HepG2 (cell line): ENCODE results near the gene TMEM222. TPM values are rescaled to one million over a fixed set of nuclear protein-coding genes. Genes with fewer than 3 reads are reported as not detected.

Source experiments
- BCL6 ChIP-seq: IDR thresholded peaks from 2 replicates; pipeline ENCODE4 v1.6.1; 2016; ENCODE audit warnings: missing genetic modification reagents, missing compliant biosample characterization
- CCAR2 ChIP-seq: fragments of 200-400 bp; formaldehyde crosslinking; optimal IDR thresholded peaks from 2 replicates; pipeline ENCODE3; 2018; ENCODE audit warnings: low read depth, mild to moderate bottlenecking, low read length, moderate library complexity
- CREBL2 ChIP-seq: sonication (generic); formaldehyde crosslinking; IDR thresholded peaks from 2 replicates; pipeline ENCODE4 v1.8.1; 2023; ENCODE audit warnings: missing genetic modification reagents, mild to moderate bottlenecking, borderline replicate concordance
- E2F1 ChIP-seq: sonication (generic); formaldehyde crosslinking; IDR thresholded peaks from 2 replicates; pipeline ENCODE4 v1.5.0; 2020; ENCODE audit warnings: missing genetic modification reagents
- ERF ChIP-seq: IDR thresholded peaks from 2 replicates; pipeline ENCODE4 v1.6.1; 2018; ENCODE audit warnings: missing biosample characterization, missing genetic modification reagents
- HNRNPH1 ChIP-seq: fragments of 200-400 bp; formaldehyde crosslinking; optimal IDR thresholded peaks from 2 replicates; pipeline ENCODE3; 2017; ENCODE audit warnings: mild to moderate bottlenecking, low read depth, low read length
- HNRNPK ChIP-seq: fragments of 200-400 bp; formaldehyde crosslinking; IDR thresholded peaks from 2 replicates; pipeline ENCODE4 v1.6.1; 2018; ENCODE audit warnings: low read length, low read depth, moderate library complexity, mild to moderate bottlenecking; ENCODE audit not compliant: poor library complexity, severe bottlenecking
- HOXA9 ChIP-seq: sonication (generic); formaldehyde crosslinking; IDR thresholded peaks from 2 replicates; pipeline ENCODE4 v1.8.1; 2022; ENCODE audit warnings: missing genetic modification reagents, mild to moderate bottlenecking, moderate library complexity, borderline replicate concordance
- RERE ChIP-seq: IDR thresholded peaks from 2 replicates; pipeline ENCODE4 v1.6.1; 2016; ENCODE audit warnings: low read depth, missing genetic modification reagents, missing compliant biosample characterization
- RFXAP ChIP-seq: sonication (generic); formaldehyde crosslinking; IDR thresholded peaks from 2 replicates; pipeline ENCODE4 v1.4.0; 2020; ENCODE audit warnings: missing genetic modification reagents, borderline replicate concordance
- SRSF9 ChIP-seq: fragments of 200-400 bp; formaldehyde crosslinking; IDR thresholded peaks from 2 replicates; pipeline ENCODE4 v1.6.1; 2018; ENCODE audit warnings: borderline replicate concordance, mild to moderate bottlenecking, low read depth, low read length; ENCODE audit not compliant: insufficient read depth, poor library complexity, severe bottlenecking
- TP53 ChIP-seq: sonication (generic); formaldehyde crosslinking; conservative IDR thresholded peaks from 2 replicates; pipeline ENCODE4 v1.4.0; 2020; ENCODE audit warnings: missing genetic modification reagents
- YY1 ChIP-seq: IDR thresholded peaks from 2 replicates; pipeline ENCODE4 v1.6.1; 2011; ENCODE audit warnings: low read length, low read depth, moderate library complexity, mild to moderate bottlenecking; ENCODE audit not compliant: insufficient read depth, insufficient replicate concordance
- ZFYVE20 ChIP-seq: sonication (generic); formaldehyde crosslinking; IDR thresholded peaks from 2 replicates; pipeline ENCODE4 v1.8.0; 2023; ENCODE audit warnings: low read depth, mild to moderate bottlenecking, moderate library complexity, missing genetic modification reagents, borderline replicate concordance
- ZNF292 ChIP-seq: sonication (generic); formaldehyde crosslinking; IDR thresholded peaks from 2 replicates; pipeline ENCODE4 v1.8.1; 2022; ENCODE audit warnings: mild to moderate bottlenecking, low read depth, missing genetic modification reagents, borderline replicate concordance
- ZNF503 ChIP-seq: sonication (generic); formaldehyde crosslinking; IDR thresholded peaks from 2 replicates; pipeline ENCODE4 v1.4.0; 2020; ENCODE audit warnings: missing genetic modification reagents
- polyA plus RNA-seq, 8 experiments: library from polyadenylated mRNA; depleted of rRNA in 3 of 8; stranded (reverse) in 7 of 8; unstranded in 1 of 8; fragments of >200 nt; fragmentation: Illumina TruSeq in 4 of 8; extraction: Trizol in 4 of 8; gene quantifications; 2 replicates each; pipeline versions ENCODE4 v1.2.1 to v1.2.3, GENCODE V29; 2011 to 2016; ENCODE audit warnings: low read depth in 4 of 8, missing spikeins in 1 of 8, mixed read lengths in 1 of 8; ENCODE audit not compliant: insufficient read depth in 1 of 8
- total RNA-seq, 5 experiments: library from RNA; depleted of rRNA; stranded (reverse); fragments of >200 nt; fragmentation: Illumina TruSeq; extraction: Trizol; gene quantifications; 2 replicates each; pipeline ENCODE4 v1.2.3, GENCODE V29; 2016; ENCODE audit warnings: low read depth in 1 of 5
- TF ChIP-seq, protein P1 (sequence below): IDR thresholded peaks from 2 replicates; pipeline ENCODE4 v1.6.1; 2012; ENCODE audit warnings: low read depth, low read length, improper control_type of control experiment

TMEM222 gene
- total and polyA plus RNA-seq, 2 of the 13 experiments (the other 11 are each of a cell fraction or from before 2014, with no cell fraction given), result 22.7 to 29.6 TPM

- TF ChIP-seq HNRNPH1 (no peak), ZFYVE20 (CRISPR knock-in tag) (no peak), E2F1 (CRISPR knock-in tag) (peak; percentile 93), ZNF503 (CRISPR knock-in tag) (peak; percentile 70; the same call in 1 of the 2 replicates), TP53 (CRISPR knock-in tag) (peak; percentile 50; the same call in 1 of the 2 replicates), RFXAP (CRISPR knock-in tag) (peak; percentile 94), CCAR2 (peak; percentile 67), CREBL2 (CRISPR knock-in tag) (no peak; the same call in 1 of the 2 replicates), YY1 (peak; percentile 91), ZNF292 (CRISPR knock-in tag) (no peak), BCL6 (CRISPR knock-in tag) (peak; percentile 50), HOXA9 (CRISPR knock-in tag) (0 out of 2 replicates have a peak, but pooled peaks have one; percentile 62), ERF (CRISPR knock-in tag) (peak; percentile 93), SRSF9 (no peak), HNRNPK (peak; percentile 61), RERE (CRISPR knock-in tag) (no peak)
- TF ChIP-seq, protein P1, sequence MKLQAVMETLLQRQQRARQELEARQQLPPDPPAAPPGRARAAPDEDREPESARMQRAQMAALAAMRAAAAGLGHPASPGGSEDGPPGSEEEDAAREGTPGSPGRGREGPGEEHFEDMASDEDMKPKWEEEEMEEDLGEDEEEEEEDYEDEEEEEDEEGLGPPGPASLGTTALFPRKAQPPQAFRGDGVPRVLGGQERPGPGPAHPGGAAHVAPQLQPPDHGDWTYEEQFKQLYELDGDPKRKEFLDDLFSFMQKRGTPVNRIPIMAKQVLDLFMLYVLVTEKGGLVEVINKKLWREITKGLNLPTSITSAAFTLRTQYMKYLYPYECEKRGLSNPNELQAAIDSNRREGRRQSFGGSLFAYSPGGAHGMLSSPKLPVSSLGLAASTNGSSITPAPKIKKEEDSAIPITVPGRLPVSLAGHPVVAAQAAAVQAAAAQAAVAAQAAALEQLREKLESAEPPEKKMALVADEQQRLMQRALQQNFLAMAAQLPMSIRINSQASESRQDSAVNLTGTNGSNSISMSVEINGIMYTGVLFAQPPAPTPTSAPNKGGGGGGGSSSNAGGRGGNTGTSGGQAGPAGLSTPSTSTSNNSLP, result peak; percentile 38; the same call in 1 of the 2 replicates
Measured at GRCh38 chr1:27321813-27322568, at the start of gene TMEM222 (continued).
